ENCODE measurements around the gene ST8SIA1.

GRCh38 chr12:22377731-22378496 is 43.4 kb upstream of the ST8SIA1 start:
- TF ChIP-seq SPI1 (IDR thresholded peaks at IDR 0.05; ENCODE audit: borderline replicate concordance, low read depth) (no peak), CTCF (IDR thresholded peaks at IDR 0.05; ENCODE audit: insufficient read depth, low read length) (no peak), POLR2AphosphoS5 (IDR thresholded peaks at IDR 0.05; ENCODE audit: low read depth) (no peak)

Measured in HL-60 (cell line).